Activated naive CD8-positive, alpha-beta T cell (primary cell): ENCODE data around the gene GHDC.

ENCODE experiments used
- H3K27ac Mint-ChIP-seq: one replicate; pipeline ENCODE4 v1.8.0; 2021; ENCODE audit warnings: mixed read lengths
- H3K27me3 Mint-ChIP-seq: one replicate; pipeline ENCODE4 v1.8.0; 2021; ENCODE audit warnings: mixed read lengths
- H3K36me3 Mint-ChIP-seq: one replicate; pipeline ENCODE4 v1.8.0; 2021; ENCODE audit warnings: mixed read lengths
- H3K4me1 Mint-ChIP-seq: one replicate; pipeline ENCODE4 v1.8.0; 2021; ENCODE audit warnings: low read depth, mixed read lengths
- H3K4me3 Mint-ChIP-seq: one replicate; pipeline ENCODE4 v1.8.0; 2021; ENCODE audit warnings: mild to moderate bottlenecking, mixed read lengths
- H3K9me3 Mint-ChIP-seq: one replicate; pipeline ENCODE4 v1.8.0; 2021; ENCODE audit warnings: low read depth, mixed read lengths

The GHDC gene

DNA sequence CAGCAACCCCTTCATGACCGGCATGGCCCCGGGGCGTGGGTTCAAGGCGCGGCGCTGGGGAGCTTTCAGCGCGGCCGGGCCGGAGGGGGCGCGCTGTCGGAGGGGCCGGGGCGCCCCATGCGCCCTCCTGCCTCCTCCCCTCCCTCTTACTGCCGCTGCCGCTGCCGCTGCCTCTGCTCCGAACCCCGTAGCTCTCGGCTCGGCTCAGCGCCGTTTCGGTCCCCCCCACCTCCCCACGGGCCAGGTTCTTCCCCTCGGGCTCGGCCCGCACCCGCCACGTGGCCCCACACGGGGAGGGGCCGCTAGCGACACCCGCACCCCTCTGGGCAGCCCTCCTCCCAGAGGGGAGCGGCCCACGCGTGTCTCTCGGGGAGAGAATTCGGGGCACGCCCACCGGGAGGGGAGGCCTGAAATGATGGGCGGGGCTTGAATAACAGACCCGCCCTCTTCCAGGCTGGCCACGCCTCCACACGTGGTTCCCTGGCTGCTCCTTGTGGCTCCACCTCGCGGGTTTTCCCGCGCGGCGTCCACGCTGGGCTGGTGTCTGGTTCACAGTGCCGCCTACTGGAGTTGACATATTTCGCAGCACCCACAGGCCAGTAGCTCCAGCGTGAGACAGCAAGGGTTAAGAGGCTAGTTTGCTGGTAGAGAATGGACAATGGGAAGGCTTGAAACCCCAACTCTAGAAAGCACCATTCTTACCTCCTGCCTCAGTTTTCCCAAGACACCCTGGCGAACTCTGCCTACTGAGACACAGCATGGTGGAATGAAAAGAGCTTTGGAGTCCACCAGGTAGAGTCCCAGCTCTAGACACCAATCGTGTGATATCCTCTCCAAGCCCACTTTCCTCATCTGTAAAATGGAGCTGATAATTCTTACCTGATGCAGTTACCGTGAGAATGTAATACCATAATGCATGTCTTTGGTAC lies 13.1 kb downstream of the GHDC start, which contains the start of gene KCNH4:
TSS of gene KCNH4 (minus strand) at position 221 of the 929 bp plus-strand sequence. CDS start at position 24, 197 bp downstream.
- H3K36me3 Mint-ChIP-seq = peaks cover 5% of the 10 kb centered on the region
- H3K4me3 Mint-ChIP-seq = peak within 1 kb of the TSS; percentile 70
- peaks cover 36% of the 10 kb centered on the region for H3K4me1 Mint-ChIP-seq
- H3K27me3 Mint-ChIP-seq = peaks cover 7% of the 10 kb centered on the region
- H3K27ac Mint-ChIP-seq = no peak within 1 kb of the TSS
- no peaks in the 10 kb centered on the region for H3K9me3 Mint-ChIP-seq

GRCh38 chr17:42180411-42180921 lies 13.8 kb downstream of the GHDC start:
- Mint-ChIP-seq H3K4me1 (peaks cover 36% of the 10 kb centered on the region), H3K36me3 (peaks cover 5% of the 10 kb centered on the region), H3K27ac (no peak overlapping the region), H3K9me3 (no peaks in the 10 kb centered on the region), H3K27me3 (peaks cover 7% of the 10 kb centered on the region), H3K4me3 (peak overlapping the region; percentile 70)

DNA sequence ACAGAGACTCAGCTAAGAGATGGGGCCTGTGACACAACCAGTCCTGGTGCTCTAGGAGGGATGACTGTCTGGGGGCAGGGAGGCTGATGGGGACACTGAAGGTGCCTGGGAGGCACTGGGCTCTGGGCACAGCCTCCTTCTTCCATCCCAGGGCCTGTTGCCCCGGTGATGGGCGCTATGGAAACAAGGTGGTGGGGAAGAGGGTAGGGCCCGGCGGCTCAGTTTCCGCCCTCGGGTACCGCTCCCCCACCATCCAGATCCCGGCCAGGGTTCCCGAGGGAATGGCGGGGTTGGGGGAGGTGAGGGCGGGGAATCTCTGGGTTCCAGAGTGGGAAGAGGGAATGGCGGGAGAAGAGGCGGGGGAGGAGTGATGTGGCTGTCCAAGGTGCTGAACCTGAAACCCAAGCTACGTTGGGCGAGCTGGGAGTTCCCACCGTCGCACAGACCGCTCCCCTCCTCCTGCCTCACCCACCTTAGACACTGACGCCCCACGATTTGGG lies 14.3 kb downstream of the GHDC start:
- H3K9me3 Mint-ChIP-seq = no peaks in the 10 kb centered on the region
- peak overlapping the region; percentile 70 for H3K4me3 Mint-ChIP-seq
- H3K27me3 Mint-ChIP-seq = peaks cover 7% of the 10 kb centered on the region
- H3K4me1 Mint-ChIP-seq = peaks cover 36% of the 10 kb centered on the region
- peaks cover 5% of the 10 kb centered on the region for H3K36me3 Mint-ChIP-seq
- no peak overlapping the region for H3K27ac Mint-ChIP-seq

DNA sequence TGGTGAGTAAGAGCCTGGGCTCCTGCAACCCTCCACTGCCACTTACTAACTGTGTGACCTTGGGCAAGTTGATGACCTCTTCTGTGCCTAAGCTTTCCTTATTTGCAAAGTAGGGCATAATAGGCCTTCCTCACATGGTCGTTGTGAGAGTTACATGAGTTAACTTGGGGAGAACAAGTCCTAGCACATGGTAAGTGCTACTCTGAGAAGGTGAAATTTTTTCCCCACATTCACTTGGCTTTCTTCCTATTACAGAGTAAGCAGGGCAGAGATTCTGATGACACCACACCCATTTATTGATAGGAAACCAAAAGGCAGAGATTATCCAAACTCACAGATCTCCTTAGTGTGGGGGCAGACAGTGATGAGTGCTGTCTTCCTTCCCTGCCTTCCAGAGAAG lies 15.0 kb downstream of the GHDC start:
- Mint-ChIP-seq H3K4me1 (peaks cover 30% of the 10 kb centered on the region), H3K4me3 (peak overlapping the region; percentile 54), H3K27ac (no peak overlapping the region), H3K9me3 (no peaks in the 10 kb centered on the region), H3K27me3 (peaks cover 7% of the 10 kb centered on the region), H3K36me3 (peaks cover 5% of the 10 kb centered on the region)

- peaks cover 7% of the 10 kb centered on the region for H3K27me3 Mint-ChIP-seq
- H3K4me3 Mint-ChIP-seq = peak overlapping the region; percentile 54
- no peaks in the 10 kb centered on the region for H3K9me3 Mint-ChIP-seq
These were observed 15.5 kb downstream of the GHDC start for GRCh38 chr17:42178817-42179216.

GRCh38 chr17:42177684-42178083 lies 16.6 kb downstream of the GHDC start:
- Mint-ChIP-seq H3K4me3 (no peak overlapping the region), H3K27ac (no peak overlapping the region), H3K4me1 (peaks cover 19% of the 10 kb centered on the region), H3K36me3 (peaks cover 5% of the 10 kb centered on the region), H3K27me3 (peaks cover 7% of the 10 kb centered on the region), H3K9me3 (no peaks in the 10 kb centered on the region)

More at GRCh38 chr17:42178817-42179216, 15.5 kb downstream of the GHDC start:
- Mint-ChIP-seq H3K36me3 (peaks cover 5% of the 10 kb centered on the region), H3K4me1 (peaks cover 30% of the 10 kb centered on the region), H3K27ac (no peak overlapping the region)

GRCh38 chr17:42174126-42174783 lies 20.0 kb downstream of the GHDC start:
- H3K4me1 Mint-ChIP-seq = peaks cover 7% of the 10 kb centered on the region
- H3K9me3 Mint-ChIP-seq = no peaks in the 10 kb centered on the region
- peaks cover 5% of the 10 kb centered on the region for H3K36me3 Mint-ChIP-seq
- H3K4me3 Mint-ChIP-seq = no peak overlapping the region
- no peak overlapping the region for H3K27ac Mint-ChIP-seq
- H3K27me3 Mint-ChIP-seq = peaks cover 2% of the 10 kb centered on the region

DNA sequence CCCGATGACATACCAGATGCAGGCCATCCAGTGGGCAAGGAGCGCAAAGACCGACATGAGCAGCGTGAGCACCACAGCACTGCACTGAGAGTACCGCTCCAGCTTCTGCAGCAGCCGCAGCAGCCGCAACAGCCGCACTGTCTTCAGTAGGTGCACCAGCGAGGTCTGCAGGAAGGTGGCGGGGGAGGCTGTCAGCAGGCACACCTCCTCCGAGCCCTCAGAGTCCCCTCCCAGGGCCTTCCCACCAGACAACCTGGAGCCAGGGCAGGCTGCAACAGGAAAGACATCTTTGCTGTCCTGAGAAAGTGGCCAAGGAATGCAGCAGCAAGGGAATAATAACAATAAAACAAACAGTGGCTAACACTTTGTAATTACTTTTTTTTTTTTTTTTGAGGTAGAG lies 22.5 kb downstream of the GHDC start:
- Mint-ChIP-seq H3K36me3 (no peaks in the 10 kb centered on the region), H3K27me3 (no peaks in the 10 kb centered on the region), H3K27ac (no peak overlapping the region), H3K4me3 (no peak overlapping the region), H3K9me3 (no peaks in the 10 kb centered on the region), H3K4me1 (no peaks in the 10 kb centered on the region)

DNA sequence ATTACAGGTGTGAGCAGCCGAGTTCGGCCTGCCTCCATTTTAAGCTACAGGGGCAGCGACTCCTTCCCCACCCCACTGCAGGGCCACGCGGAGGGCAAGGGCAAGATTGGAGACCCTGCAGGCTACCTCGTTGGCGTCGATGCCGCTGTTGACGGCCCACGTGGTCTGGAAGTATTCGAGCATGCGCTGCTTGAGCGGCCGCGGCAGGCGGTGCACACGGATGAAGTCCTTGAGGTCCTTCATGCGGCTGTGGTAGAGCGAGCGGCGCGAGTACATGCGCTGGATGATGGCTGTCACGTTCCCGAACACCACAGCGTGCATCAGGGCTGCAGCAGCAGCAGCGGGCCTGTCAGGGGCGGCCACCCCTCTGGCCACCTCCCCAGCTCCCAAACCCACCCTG lies 24.9 kb downstream of the GHDC start:
- Mint-ChIP-seq H3K27me3 (no peaks in the 10 kb centered on the region), H3K4me1 (no peaks in the 10 kb centered on the region), H3K9me3 (no peaks in the 10 kb centered on the region), H3K4me3 (no peak overlapping the region), H3K36me3 (no peaks in the 10 kb centered on the region), H3K27ac (no peak overlapping the region)

DNA sequence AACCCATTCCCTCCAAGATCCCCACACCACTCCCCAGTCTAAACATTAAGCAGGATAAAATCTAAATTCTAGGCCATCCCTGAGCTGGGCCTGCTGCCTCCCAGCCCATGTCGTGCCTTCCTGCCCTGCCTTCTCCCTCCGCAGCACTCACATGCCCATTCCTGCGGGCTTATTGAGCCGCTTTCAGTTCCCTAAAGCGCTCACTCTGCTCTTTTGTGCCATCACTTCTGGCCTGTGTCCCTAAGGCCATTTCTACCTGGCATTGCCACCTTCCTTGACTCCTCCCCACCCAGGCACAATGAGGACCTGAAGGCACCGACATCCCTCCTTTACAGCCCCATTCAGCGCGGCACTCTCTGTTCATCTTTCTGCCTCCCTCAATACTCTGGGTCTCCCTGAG lies 26.5 kb downstream of the GHDC start:
- no peak overlapping the region for H3K27ac Mint-ChIP-seq
- no peaks in the 10 kb centered on the region for H3K9me3 Mint-ChIP-seq
- no peak overlapping the region for H3K4me3 Mint-ChIP-seq
- H3K36me3 Mint-ChIP-seq = no peaks in the 10 kb centered on the region
- H3K27me3 Mint-ChIP-seq = no peaks in the 10 kb centered on the region
- H3K4me1 Mint-ChIP-seq = no peaks in the 10 kb centered on the region

- Mint-ChIP-seq H3K4me1 (no peaks in the 10 kb centered on the region), H3K9me3 (no peaks in the 10 kb centered on the region), H3K27ac (no peak overlapping the region)
These were observed 28.0 kb downstream of the GHDC start for GRCh38 chr17:42166196-42166763.

GRCh38 chr17:42165751-42166150 lies 28.5 kb downstream of the GHDC start:
- no peaks in the 10 kb centered on the region for H3K9me3 Mint-ChIP-seq
- H3K27me3 Mint-ChIP-seq = no peaks in the 10 kb centered on the region
- H3K4me3 Mint-ChIP-seq = no peak overlapping the region
- H3K27ac Mint-ChIP-seq = no peak overlapping the region
- no peaks in the 10 kb centered on the region for H3K36me3 Mint-ChIP-seq
- no peaks in the 10 kb centered on the region for H3K4me1 Mint-ChIP-seq

More at GRCh38 chr17:42166196-42166763, 28.0 kb downstream of the GHDC start:
- Mint-ChIP-seq H3K36me3 (no peaks in the 10 kb centered on the region), H3K4me3 (no peak overlapping the region), H3K27me3 (no peaks in the 10 kb centered on the region)

DNA sequence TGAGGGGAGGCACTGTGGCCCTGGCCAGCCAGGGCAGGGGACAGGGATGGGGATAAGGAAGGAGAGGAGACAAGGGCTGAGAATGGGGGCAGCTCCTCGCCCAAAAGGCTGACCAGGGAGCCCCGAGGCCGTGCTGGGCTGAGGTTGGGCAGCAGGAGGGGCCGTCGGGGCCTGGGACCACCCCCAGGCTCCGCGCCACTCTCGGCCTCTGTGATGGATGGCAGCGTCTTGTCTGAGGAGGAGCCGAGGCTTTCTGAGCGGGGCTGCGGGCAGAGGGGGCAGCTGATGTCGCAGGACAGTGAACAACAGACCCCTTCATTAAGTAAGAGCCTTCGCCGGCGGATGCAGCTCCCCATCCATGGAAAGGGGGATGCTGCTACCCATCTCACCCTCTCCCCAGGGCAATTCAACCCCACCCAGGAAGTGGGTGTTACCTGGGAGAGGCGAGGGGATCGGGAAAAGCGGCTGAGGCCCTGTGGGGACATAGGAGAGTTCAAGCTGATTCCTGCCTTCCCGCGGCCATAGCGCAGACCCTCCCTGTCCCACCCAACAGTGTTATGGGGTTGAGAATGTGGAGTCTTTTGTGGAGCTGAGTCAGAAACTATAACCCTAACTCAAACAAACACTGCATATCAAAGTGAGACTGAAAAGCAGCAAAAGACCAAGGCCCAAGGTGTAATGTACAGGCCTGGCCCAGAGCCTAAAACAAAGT lies 30.4 kb downstream of the GHDC start:
- Mint-ChIP-seq H3K36me3 (no peaks in the 10 kb centered on the region), H3K27ac (no peak overlapping the region), H3K4me1 (no peaks in the 10 kb centered on the region), H3K27me3 (no peaks in the 10 kb centered on the region), H3K9me3 (no peaks in the 10 kb centered on the region), H3K4me3 (no peak overlapping the region)

DNA sequence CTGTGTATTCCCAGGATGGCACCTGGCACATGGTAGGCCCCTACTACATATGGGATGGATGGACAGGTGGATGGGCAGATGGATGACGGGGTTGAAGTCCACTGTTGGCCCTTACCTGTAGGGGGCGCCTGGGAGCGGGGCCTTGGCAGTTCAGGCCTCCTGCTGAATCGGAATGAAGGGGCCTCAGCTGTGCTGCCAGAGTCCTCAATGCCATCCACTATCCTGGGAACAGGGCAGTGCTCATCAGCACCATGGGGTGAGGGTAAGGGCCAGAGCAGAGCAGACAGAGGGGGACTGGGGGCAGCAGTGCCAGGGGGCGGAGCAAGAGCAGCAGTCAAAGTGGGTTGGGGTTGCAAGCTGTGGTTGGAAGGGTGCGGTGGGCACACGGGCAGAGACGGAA lies 31.2 kb downstream of the GHDC start:
- Mint-ChIP-seq H3K27me3 (no peaks in the 10 kb centered on the region), H3K36me3 (no peaks in the 10 kb centered on the region), H3K27ac (no peak overlapping the region), H3K4me3 (no peak overlapping the region), H3K4me1 (no peaks in the 10 kb centered on the region), H3K9me3 (no peaks in the 10 kb centered on the region)
